HG02885 (cell line): Measurements from ENCODE around the gene ZNF232.
"Not testable (repeated sequence)": the region's sequence is repeated elsewhere in the genome, so short reads cannot be mapped to it uniquely, and the experiment has no call there.

Experiments
- ATAC-seq: cut with Tn5 transposase; IDR thresholded peaks from one replicate; pipeline ENCODE4 v1.9.1; 2021; ENCODE audit warnings: mild to moderate bottlenecking; ENCODE audit not compliant: unreplicated experiment, poor library complexity

ZNF232 gene

DNA sequence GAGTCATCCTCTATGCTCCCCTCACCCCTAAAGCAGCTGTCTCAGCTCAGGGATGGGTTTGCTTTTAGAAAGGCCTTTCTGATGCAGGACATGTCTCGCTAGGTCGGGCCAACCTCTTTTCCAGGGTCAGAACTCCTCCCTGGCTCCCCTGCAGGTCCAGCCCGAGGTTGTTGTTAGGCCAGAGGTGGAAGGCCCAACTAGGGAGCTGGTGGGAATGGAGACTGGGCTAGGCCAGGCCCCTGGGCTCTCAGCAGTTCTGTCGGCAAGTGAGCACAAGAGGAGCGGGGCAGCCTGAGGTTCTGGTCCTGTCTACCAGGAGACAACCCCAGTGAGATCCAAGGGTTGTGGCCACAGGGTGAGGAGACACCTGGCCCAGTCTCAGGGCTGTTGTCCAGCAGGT, 19.0 kb upstream of the ZNF232 start:
- not testable (repeated sequence) for ATAC-seq

DNA sequence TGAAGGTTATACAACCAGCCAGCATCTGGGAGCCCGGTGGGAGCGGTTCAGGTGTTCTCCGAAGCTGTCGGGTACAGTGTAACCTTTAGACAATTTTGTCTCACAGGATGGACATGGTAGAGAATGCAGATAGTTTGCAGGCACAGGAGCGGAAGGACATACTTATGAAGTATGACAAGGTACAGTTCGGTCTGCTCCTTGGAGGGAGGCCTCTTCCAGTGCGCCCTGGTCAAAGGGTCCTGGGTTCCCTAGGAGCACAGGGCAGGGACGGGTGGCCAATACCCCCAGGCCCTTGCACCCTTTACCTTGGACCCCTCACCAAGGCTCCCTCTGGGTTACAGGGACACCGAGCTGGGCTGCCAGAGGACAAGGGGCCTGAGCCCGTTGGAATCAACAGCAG, 18.6 kb upstream of the ZNF232 start:
- not testable (repeated sequence) for ATAC-seq

DNA sequence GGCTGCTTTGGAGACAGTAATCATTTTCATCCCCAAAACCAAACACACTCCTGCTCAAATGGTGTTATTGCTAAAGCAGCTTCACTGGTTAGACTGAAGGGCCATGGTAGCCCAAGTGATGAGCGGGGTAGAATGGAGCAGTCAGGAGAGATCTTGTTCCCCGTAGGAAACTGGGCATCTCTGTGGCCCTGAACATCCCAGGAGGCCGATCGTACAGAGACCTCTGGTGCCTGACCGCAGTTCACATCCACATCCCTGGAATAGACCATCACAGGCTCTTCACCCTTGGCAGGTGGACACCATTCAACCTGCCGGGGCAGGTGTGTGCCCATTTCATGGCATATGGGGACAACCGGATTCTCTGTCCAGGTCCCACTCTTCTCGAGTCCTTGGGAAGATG, 18.1 kb upstream of the ZNF232 start:
- ATAC-seq: not testable (repeated sequence)

DNA sequence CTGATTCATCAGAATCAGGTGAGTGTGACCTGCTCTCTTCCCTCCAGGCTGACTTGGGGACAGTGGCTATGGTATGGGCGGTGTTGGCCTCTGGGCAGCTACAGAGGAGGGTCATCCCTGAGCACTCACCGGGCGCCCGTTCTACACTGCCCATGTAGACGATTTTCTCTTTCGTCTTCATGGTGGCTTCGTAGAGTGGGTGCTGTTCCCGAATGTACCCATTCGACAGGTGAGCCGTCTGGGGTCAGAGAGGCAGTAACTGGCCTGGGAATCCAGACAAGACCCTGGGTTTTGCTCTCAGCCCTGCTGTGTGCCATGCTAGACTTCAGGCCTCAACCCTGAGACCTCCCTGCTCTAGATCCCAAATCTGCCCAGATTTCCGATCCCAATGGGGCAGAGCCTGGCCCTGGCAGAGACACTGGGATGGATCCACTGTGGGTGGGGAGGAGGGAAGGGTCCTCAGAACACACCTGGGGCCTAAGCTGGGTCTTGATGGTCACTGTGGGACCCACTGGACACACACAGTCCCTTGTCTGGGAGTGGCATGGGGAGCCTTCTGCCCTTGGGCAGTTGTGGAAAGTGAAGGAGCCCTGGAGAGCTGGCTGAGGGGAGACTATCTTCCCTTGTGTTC, 17.3 kb upstream of the ZNF232 start:
- ATAC-seq: no peak

DNA sequence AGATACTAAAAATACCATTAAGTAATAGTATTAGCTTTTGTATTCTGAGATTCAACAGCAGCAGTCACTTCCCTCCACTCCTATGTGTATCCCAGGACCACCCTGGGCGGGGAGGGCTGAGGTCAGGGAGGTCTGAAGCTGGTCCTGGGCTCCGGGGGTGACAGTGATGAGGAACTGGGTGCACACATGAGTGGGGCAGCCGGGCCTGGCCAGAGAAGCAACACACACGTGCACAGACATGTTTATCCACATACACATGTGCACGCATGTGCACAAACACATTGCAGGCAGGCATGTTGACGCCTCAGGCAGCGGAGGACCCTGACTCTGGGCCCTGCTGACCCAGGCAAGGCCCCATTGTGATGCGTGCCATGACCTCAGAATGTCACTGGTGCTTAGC, 16.7 kb upstream of the ZNF232 start:
- not testable (repeated sequence) for ATAC-seq

DNA sequence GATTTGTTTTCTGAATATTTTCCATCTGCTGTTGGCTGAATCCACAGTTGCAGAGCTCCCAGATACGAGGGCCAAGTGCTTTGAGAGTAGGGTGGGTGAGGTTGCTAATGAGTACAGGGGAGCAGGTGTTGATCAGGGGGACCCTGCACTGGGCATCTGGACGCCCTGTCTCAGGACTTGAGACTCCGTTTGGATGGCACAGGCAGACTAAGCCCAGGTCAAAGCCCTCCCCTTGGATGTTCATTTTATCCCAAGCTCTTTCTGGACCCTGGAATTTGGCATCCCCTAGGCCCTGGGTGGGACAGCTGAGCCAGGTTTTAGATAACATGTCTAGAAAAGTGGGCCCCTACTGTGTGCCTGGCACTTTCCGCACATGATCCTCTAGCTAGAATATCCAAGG, 16.2 kb upstream of the ZNF232 start:
- ATAC-seq: no peak

DNA sequence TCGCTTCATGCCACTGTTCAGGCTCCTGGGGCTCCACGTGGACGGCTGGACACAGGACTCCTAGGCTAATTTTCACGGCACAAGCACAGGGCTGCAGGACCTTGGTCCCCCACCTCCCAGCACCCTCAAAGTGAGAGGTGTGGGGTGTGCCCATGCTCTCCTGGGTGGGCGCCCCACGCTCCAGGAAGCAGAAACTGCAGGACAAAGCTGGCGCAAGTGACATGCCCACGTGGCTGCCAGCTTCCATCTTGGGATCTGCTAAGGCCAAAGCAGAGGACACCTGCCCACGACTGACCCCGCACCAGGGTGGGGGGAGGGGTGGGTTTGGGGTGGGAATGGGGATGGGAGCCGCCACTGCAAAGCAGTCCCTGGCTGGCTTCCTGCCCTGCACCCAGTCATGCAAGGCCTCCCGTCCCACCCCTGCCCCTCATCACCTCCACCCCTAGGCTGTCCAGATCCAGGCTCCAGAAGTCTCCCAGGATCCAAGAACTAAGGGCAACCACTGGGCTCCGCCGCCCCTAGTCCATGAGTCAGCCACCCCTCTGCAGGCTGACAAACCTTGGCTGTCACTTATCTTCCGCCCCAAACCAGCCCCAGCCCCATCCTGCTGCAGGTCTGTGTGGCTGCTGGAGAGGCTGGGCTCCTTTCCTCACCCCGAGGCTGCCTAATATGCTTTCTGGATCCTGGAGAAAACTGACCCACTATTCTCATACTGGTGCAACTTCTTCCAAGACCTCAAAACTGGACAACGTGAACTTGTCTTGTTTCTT, 15.2 kb upstream of the ZNF232 start:
- no peak for ATAC-seq

DNA sequence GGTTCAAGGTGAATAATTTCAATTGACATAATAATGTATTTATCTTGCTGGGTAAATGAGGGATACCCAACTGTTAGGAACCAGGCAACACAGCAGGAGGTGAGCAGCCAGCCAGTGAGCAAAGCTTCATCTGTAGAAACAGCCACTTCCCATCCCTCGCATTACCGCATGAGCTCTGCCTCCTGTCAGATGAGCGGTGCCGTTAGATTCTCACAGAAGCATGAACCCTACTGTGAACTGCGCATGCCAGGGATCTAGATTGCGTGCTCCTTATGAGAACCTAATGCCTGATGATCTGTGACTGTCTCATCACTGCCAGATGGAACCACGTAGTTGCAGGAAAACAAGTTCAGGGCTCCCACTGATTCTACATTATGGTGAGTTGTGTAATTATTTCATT, 13.2 kb upstream of the ZNF232 start:
- ATAC-seq: not testable (repeated sequence)

DNA sequence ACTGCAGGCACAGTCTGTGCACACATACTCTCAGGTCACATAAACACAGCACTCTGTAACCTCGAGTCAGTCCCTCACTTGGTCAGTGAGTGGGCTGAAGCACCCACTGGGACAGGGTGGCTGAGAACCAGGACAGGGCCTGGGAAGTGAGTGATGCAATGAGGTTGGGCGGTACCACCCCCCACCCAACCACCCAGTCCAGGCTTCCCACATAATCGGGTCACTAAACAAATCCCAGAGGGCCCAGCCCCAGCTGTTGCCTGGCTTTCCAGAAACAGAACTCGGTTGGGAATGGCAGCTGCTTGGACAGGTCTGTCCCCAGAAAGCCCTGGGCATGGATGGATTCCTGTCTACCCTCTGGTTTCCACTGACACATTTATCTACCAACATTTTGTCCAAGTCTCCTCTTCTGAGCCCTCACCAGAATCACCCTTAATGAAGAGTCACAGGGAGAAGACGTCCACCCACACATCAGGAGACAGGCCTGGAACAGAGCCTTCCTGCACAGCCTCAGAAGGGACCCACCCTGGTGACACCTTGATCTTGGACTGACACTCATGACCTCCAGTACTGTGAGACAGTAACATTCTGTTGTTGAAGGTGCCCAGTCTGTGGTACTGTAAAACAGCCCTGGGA, 12.6 kb upstream of the ZNF232 start:
- not testable (repeated sequence) for ATAC-seq

DNA sequence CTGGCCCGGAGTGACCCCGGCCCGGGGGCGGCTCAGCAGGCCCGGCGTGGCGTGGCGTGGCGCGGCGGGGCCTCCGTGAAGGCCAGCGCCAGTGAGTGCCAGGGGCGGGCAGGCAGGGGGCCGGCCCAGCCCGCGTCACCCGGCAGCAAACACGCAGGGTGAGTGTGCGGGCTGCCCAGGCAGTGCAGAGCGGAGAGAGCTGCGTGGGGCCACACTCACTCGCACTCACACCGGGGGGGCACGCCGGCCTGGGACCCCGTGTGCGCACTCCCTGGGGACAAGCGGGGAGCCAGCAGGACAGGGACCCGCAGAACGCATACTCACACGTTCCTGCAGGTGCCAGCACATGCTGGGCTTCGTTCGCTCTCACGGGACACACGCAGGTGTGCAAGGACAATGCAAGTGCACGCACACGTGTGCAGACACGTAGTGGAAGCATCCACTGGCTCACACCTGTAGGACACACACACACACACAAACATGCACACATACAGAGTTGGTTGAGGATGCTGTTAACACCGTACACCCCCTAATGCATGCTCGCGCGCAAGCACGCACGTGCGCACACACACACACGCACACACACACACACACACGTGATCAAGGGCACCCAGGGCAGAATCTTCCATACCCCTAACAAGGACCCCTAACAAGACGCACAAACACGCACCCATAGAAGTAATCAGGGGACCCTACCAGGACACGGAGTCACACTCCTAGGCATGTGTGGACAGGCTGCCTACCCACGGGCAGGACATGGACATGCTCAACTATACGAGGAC, 11.9 kb upstream of the ZNF232 start:
- no peak for ATAC-seq

DNA sequence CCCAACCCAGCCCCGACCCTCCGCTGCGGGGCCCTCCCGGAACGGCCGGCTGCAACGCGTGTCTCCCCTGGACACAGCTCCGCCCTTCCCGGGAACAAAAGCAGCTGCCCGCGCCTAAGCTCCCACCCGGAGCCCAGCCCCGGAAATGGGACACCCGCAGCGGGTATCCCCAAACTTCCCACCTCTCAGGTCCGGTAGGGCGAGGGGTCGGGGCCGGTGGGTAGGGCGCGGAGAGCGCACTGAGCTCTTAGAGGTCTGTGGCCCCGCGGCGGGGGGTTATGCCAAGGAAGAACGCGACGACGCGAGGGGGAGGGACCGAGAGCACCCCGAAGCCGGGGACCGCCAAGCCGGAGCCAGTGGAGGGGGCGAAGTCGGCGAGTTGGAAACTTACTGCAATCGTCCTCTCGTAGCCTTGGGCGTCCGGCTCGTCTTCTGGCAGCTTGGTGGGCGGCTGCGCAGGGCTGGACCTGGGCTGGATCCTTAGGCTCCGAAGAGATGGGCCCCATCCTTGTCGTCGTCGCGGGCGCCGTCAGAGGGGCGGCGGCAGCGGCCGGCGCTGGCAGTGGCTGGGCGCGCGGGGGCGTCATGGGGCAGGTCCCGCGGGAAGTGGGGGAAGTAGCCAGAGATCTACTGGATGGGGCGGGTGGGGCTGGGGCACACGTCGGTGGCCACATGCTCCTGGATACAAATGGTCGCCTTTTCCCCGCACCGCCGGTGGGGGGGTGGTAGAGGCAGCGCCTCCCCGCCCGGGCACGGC, 11.1 kb upstream of the ZNF232 start:
- no peak for ATAC-seq

DNA sequence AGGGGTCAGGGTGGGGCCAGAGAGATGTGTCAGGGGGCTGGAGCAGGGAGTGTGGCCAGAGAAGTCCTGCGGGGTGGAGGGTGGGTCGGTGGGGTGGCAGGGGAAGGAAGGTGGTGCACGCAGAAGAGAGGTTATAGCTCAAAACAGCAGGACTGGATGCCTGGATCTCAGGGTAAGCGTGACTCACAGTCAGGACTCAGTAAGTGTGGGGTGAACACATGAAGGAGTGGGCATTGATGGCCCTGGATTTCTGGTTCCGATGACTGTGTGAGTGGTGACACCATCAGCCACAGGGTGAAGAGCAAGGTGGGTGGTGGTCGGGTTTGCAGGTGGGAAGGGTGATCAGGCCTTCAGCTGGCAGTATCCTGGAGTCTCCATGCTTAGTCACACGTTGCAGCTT, 10.4 kb upstream of the ZNF232 start:
- not testable (repeated sequence) for ATAC-seq

DNA sequence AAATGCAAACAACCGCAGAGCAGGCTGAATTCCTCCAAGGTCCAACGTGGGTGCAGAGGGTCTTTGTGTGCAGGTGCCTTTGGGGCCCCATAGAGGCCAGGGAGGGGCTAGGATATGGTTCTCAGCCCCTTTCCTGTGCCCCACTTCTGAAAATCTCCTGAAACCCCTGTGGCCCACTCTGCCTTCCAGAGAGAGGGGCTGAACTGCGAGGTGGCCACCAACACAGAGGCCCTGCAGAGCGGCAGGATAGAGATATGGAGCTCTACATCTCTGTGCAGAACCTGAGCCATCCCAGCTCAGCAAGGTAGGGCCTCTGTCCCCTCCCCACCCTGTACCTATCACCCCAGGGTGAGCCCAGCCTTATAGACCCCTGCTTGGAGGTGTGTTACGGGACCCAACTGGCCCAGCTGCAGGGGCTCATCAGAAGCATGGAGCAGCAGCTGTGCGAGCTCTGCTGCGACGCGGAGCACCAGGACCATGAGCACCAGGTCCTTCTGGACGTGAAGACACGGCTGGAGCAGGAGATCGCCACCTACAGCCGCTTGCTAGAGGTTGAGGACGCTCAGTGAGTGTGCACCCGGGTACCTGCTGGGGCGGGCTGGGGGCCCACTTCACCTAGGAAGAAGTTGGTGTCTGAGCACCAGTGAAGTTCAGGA, 9.6 kb upstream of the ZNF232 start:
- no peak for ATAC-seq

DNA sequence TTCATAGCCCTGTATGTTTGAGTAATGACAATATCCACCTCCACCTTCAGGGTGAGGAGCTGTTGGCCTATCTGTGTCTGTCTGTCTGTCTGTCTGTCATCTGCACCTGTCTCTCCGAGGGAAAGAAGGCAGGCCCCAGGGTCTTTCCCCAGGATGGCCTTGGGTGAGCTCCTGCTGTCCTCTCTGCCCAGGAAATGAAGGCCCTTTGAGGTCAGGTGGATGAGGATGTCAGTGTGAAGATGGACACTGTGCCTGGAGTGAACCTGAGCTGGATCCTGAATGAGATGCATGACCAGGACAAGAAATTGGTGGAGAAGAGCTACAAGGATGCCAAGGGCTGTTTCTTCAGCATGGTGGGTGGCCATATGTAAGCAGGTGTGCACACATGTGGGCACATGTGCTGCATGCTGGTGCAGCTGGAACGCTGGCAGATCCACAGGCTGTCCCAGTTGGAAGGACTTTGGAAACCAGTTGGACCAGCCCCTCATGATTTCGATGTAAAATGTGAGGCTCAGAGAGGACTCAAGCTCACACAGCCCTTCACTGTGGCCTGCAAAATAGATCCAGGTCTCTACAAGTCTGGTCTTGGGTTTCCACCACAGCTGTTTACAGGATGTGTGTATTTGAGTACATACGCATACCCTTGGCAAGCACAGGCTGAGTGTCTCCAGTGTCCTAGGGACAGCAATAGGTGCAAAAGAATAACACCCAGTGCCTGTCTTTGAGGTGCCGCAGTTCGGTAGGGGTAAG, 8.9 kb upstream of the ZNF232 start:
- ATAC-seq: not testable (repeated sequence)

DNA sequence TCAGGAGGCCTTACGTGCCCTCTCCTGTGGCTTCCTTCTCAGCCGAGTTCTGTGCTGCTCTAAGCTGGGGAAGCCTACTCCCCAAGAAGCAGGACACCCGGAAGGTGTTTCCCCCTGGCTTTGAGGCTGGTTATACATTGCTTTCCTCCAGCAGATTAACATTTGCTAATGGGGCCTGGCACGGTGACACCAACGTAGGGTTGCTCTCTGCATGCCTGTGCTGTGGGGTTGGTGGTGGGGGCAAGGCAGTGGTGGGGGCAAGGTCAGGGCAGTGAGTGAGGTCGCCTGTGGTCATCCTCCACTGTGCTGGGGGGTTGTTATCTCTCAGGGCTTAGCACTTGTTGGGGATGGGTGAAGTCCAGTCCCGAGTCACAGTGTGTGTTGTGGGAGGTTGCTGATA, 8.4 kb upstream of the ZNF232 start:
- ATAC-seq: no peak

DNA sequence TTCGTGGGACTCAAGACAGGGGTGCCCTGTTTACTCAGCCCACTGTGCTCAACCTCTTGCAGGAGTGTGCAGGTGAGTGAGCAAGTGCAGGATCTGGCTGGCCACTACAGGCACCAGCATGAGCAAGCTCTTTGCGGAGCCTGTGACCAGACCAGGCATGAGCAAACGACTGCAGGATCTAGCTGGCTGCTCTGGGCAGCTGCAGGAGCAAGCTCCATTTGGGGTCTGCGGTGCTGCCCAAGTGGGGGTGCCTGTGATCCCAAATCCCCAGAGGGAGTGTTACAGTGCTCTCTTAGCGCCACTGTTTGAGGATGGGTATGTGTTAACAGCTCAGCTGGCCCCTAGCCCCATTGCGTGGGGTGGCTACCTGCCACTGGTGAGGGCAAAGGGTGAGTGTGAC, 6.5 kb upstream of the ZNF232 start:
- no peak for ATAC-seq

DNA sequence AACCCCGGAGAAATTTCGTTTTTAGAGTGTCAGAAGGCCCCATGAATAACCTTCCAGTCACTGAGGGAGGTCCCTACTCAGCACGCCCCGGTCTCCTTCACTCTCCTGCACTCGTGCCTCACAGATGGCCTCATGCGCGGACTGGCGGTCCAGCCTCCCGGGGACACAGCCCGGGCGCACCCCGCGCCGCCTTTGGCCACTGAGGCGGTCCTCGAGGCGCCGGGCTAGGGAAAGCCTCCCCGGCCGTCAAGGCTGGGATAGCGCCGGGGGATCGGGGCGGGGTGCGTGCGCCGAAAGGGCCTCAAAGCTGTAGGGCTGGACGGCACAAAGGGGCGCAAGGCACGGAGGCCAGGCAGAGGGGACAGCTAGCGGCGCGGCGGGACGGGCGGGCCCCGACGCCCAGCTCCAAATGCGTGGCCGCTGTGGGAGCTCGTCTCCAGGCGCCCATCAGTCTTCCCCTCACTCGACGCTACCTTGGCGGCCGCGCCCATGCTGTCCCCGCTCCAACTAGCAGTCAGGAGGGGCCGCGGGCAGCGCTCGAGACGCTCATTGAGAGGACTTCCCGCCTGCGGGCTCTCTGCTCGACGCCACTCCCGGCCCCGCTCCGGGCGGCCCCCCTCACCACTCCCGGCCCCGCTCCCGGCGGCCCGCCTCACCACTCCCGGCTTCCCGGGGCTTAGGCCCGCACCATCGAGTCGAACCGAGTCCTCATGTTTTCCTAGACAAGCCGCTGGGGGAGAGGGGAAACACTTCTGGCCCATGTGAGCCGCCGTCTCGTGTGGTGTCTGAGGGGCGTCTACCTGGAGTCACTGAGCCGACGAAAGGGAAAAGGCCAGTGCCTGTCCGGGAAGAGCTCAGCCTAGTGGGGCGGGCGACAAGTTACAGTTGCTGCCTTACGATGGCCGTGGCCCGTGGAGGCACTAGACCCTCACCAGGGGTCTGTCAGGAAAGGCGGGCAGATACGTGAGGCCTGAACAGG, 4.3 kb upstream of the ZNF232 start, which contains the start of gene USP6:
USP6 (plus strand) TSS at position 360 of the 979 bp plus-strand sequence. CDS start 14,336 bp downstream, outside the sequence.
- ATAC-seq: no peak

DNA sequence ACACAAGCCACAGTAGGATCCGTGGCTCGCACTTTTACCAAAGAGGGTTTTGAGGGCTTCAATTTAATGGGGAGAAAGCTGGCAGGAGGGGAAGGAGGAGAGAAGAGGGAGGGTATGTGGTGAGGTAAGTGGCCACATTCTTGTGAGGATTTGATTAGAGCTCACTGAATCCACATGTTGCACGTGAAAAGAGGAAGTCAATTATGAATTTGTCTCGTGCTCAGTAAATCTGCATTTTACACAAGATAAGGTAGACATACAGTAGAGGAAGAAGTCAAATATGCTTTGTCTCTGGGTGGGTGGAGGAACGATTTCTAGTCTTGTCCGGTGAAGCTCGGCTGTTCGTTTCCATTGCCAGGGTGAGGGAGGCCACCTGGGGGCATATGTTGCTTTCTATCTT, 862 bp downstream of the ZNF232 start:
- no peak for ATAC-seq
